ENCODE results near the gene NUDT16. TPM values are rescaled to one million over a fixed set of nuclear protein-coding genes. Genes with fewer than 3 reads are reported as not detected.

The NUDT16 gene
- total and polyA plus RNA-seq, 2 donors = 11.5 to 41.1 TPM

- no peak for DNase-seq (ENCODE audit: extremely low spot score)
Measured at GRCh38 chr3:131396170-131396569, 14.6 kb downstream of the NUDT16 start.

GRCh38 chr3:131397889-131398288, 16.3 kb downstream of the NUDT16 start:
- Histone ChIP-seq H3K27ac (ENCODE audit: low read depth) (no peak overlapping the region), H3K4me1 (ENCODE audit: insufficient read depth) (no peaks in the 10 kb centered on the region), H3K4me3 (ENCODE audit: low read depth, low read length) (no peak overlapping the region), H3K36me3 (ENCODE audit: insufficient read depth) (no peaks in the 10 kb centered on the region)
- no peak for DNase-seq (ENCODE audit: extremely low spot score)
- WGBS = 62% methylated on average over 4 of the region's 4 CpGs

More at GRCh38 chr3:131396170-131396569, 14.6 kb downstream of the NUDT16 start:
- Histone ChIP-seq H3K36me3 (ENCODE audit: insufficient read depth) (no peaks in the 10 kb centered on the region), H3K4me1 (ENCODE audit: insufficient read depth) (no peaks in the 10 kb centered on the region), H3K27ac (ENCODE audit: low read depth) (no peak overlapping the region), H3K4me3 (ENCODE audit: low read depth, low read length) (no peak overlapping the region)

- WGBS = 46% methylated on average over 3 of the region's 3 CpGs
- DNase-seq (ENCODE audit: extremely low spot score) = no peak
Measured at GRCh38 chr3:131401978-131402377, 20.4 kb downstream of the NUDT16 start.

GRCh38 chr3:131402391-131403039, 20.9 kb downstream of the NUDT16 start:
- H3K36me3 ChIP-seq (ENCODE audit: insufficient read depth) = no peaks in the 10 kb centered on the region
- 54% methylated on average over 6 of the region's 6 CpGs for WGBS
- no peak overlapping the region for H3K4me3 ChIP-seq (ENCODE audit: low read depth, low read length)
- no peaks in the 10 kb centered on the region for H3K4me1 ChIP-seq (ENCODE audit: insufficient read depth)
- H3K27ac ChIP-seq (ENCODE audit: low read depth) = no peak overlapping the region
- DNase-seq (ENCODE audit: extremely low spot score) = no peak

More at GRCh38 chr3:131401978-131402377, 20.4 kb downstream of the NUDT16 start:
- no peak overlapping the region for H3K4me3 ChIP-seq (ENCODE audit: low read depth, low read length)
- H3K4me1 ChIP-seq (ENCODE audit: insufficient read depth) = no peaks in the 10 kb centered on the region
- no peak overlapping the region for H3K27ac ChIP-seq (ENCODE audit: low read depth)
- H3K36me3 ChIP-seq (ENCODE audit: insufficient read depth) = no peaks in the 10 kb centered on the region

GRCh38 chr3:131403216-131403895, 21.8 kb downstream of the NUDT16 start:
- Histone ChIP-seq H3K4me1 (ENCODE audit: insufficient read depth) (no peaks in the 10 kb centered on the region), H3K27ac (ENCODE audit: low read depth) (no peak overlapping the region)
- 75% methylated on average over 3 of the region's 3 CpGs for WGBS

GRCh38 chr3:131405411-131405810, 23.8 kb downstream of the NUDT16 start:
- Histone ChIP-seq H3K27ac (ENCODE audit: low read depth) (no peak overlapping the region), H3K4me3 (ENCODE audit: low read depth, low read length) (no peak overlapping the region), H3K4me1 (ENCODE audit: insufficient read depth) (no peaks in the 10 kb centered on the region), H3K36me3 (ENCODE audit: insufficient read depth) (no peaks in the 10 kb centered on the region)
- WGBS = 69% methylated on average over 1 of the region's 1 CpG
- no peak for DNase-seq (ENCODE audit: extremely low spot score)

More at GRCh38 chr3:131403216-131403895, 21.8 kb downstream of the NUDT16 start:
- Histone ChIP-seq H3K4me3 (ENCODE audit: low read depth, low read length) (no peak overlapping the region), H3K36me3 (ENCODE audit: insufficient read depth) (no peaks in the 10 kb centered on the region)
- DNase-seq (ENCODE audit: extremely low spot score) = no peak

GRCh38 chr3:131406274-131406673, 24.7 kb downstream of the NUDT16 start:
- Histone ChIP-seq H3K27ac (ENCODE audit: low read depth) (no peak overlapping the region), H3K36me3 (ENCODE audit: insufficient read depth) (no peaks in the 10 kb centered on the region), H3K4me1 (ENCODE audit: insufficient read depth) (no peaks in the 10 kb centered on the region), H3K4me3 (ENCODE audit: low read depth, low read length) (no peak overlapping the region)
- 31% methylated on average over 2 of the region's 2 CpGs for WGBS
- no peak for DNase-seq (ENCODE audit: extremely low spot score)

GRCh38 chr3:131417751-131418150, 36.2 kb downstream of the NUDT16 start:
- no peak for DNase-seq (ENCODE audit: extremely low spot score)
- 84% methylated on average over 2 of the region's 2 CpGs for WGBS
- Histone ChIP-seq H3K27ac (ENCODE audit: low read depth) (no peak overlapping the region), H3K4me1 (ENCODE audit: insufficient read depth) (no peaks in the 10 kb centered on the region), H3K4me3 (ENCODE audit: low read depth, low read length) (no peak overlapping the region), H3K36me3 (ENCODE audit: insufficient read depth) (no peaks in the 10 kb centered on the region)

GRCh38 chr3:131421301-131421700, 39.7 kb downstream of the NUDT16 start:
- no peak overlapping the region for H3K27ac ChIP-seq (ENCODE audit: low read depth)
- H3K4me1 ChIP-seq (ENCODE audit: insufficient read depth) = no peaks in the 10 kb centered on the region
- WGBS = 69% methylated on average over 1 of the region's 1 CpG

GRCh38 chr3:131421957-131422498, 40.5 kb downstream of the NUDT16 start:
- H3K27ac ChIP-seq (ENCODE audit: low read depth) = no peak overlapping the region
- no peaks in the 10 kb centered on the region for H3K4me1 ChIP-seq (ENCODE audit: insufficient read depth)
- H3K36me3 ChIP-seq (ENCODE audit: insufficient read depth) = no peaks in the 10 kb centered on the region
- H3K4me3 ChIP-seq (ENCODE audit: low read depth, low read length) = no peak overlapping the region
- no peak for DNase-seq (ENCODE audit: extremely low spot score)

More at GRCh38 chr3:131421301-131421700, 39.7 kb downstream of the NUDT16 start:
- DNase-seq (ENCODE audit: extremely low spot score) = no peak
- Histone ChIP-seq H3K36me3 (ENCODE audit: insufficient read depth) (no peaks in the 10 kb centered on the region), H3K4me3 (ENCODE audit: low read depth, low read length) (no peak overlapping the region)

GRCh38 chr3:131427226-131427625, 45.7 kb downstream of the NUDT16 start:
- 40% methylated on average over 2 of the region's 2 CpGs for WGBS
- DNase-seq (ENCODE audit: extremely low spot score) = no peak
- Histone ChIP-seq H3K36me3 (ENCODE audit: insufficient read depth) (no peaks in the 10 kb centered on the region), H3K4me3 (ENCODE audit: low read depth, low read length) (no peak overlapping the region), H3K27ac (ENCODE audit: low read depth) (no peak overlapping the region), H3K4me1 (ENCODE audit: insufficient read depth) (no peaks in the 10 kb centered on the region)

- Histone ChIP-seq H3K4me1 (ENCODE audit: insufficient read depth) (no peaks in the 10 kb centered on the region), H3K27ac (ENCODE audit: low read depth) (no peak overlapping the region), H3K36me3 (ENCODE audit: insufficient read depth) (no peaks in the 10 kb centered on the region), H3K4me3 (ENCODE audit: low read depth, low read length) (no peak overlapping the region)
- 83% methylated on average over 5 of the region's 5 CpGs for WGBS
- DNase-seq (ENCODE audit: extremely low spot score) = no peak
Measured at GRCh38 chr3:131431754-131432153, 50.2 kb downstream of the NUDT16 start.

- Histone ChIP-seq H3K27ac (ENCODE audit: low read depth) (no peak overlapping the region), H3K36me3 (ENCODE audit: insufficient read depth) (no peaks in the 10 kb centered on the region), H3K4me1 (ENCODE audit: insufficient read depth) (no peaks in the 10 kb centered on the region), H3K4me3 (ENCODE audit: low read depth, low read length) (no peak overlapping the region)
- DNase-seq (ENCODE audit: extremely low spot score) = no peak
- WGBS = 38% methylated on average over 3 of the region's 3 CpGs
Measured at GRCh38 chr3:131432441-131432840, 50.9 kb downstream of the NUDT16 start.

- WGBS = 96% methylated on average over 1 of the region's 1 CpG
- DNase-seq (ENCODE audit: extremely low spot score) = no peak
- no peaks in the 10 kb centered on the region for H3K36me3 ChIP-seq (ENCODE audit: insufficient read depth)
Measured at GRCh38 chr3:131435000-131435399, 53.4 kb downstream of the NUDT16 start.

More at GRCh38 chr3:131435000-131435399, 53.4 kb downstream of the NUDT16 start:
- H3K4me3 ChIP-seq (ENCODE audit: low read depth, low read length) = no peak overlapping the region
- H3K27ac ChIP-seq (ENCODE audit: low read depth) = no peak overlapping the region
- H3K4me1 ChIP-seq (ENCODE audit: insufficient read depth) = no peaks in the 10 kb centered on the region

Data from urinary bladder (tissue), 4 donors.